NK-92 (cell line): Measurements from ENCODE around the gene FUBP1.
"Not testable (repeated sequence)": the region's sequence is repeated elsewhere in the genome, so short reads cannot be mapped to it uniquely, and the experiment has no call there.

Experiments
- DNase-seq: peaks from one replicate; lab custom pipeline; 2025; ENCODE audit not compliant: unreplicated experiment; lab: John Stamatoyannopoulos, UW

The FUBP1 gene

GRCh38 chr1:77950873-77951272 is 28.0 kb downstream of the FUBP1 start:
- no peak for DNase-seq

- no peak for DNase-seq
Observed at GRCh38 chr1:77948841-77949424, 29.9 kb downstream of the FUBP1 start.

- no peak for DNase-seq
Observed at GRCh38 chr1:77945345-77945744, 33.5 kb downstream of the FUBP1 start.

- no peak for DNase-seq
Observed at GRCh38 chr1:77942400-77943140, 36.3 kb downstream of the FUBP1 start.

- no peak for DNase-seq
Observed at GRCh38 chr1:77940921-77941570, 37.8 kb downstream of the FUBP1 start.

- DNase-seq: no peak
Observed at GRCh38 chr1:77938651-77939050, 40.2 kb downstream of the FUBP1 start.

- DNase-seq: no peak
Observed at GRCh38 chr1:77929806-77930205, 49.1 kb downstream of the FUBP1 start.

- no peak for DNase-seq
Observed at GRCh38 chr1:77927414-77927813, 51.5 kb downstream of the FUBP1 start.

- DNase-seq: no peak
Observed at GRCh38 chr1:77926561-77927357, 52.1 kb downstream of the FUBP1 start.

- no peak for DNase-seq
Observed at GRCh38 chr1:77925956-77926355, 52.9 kb downstream of the FUBP1 start.

- no peak for DNase-seq
Observed at GRCh38 chr1:77925518-77925917, 53.4 kb downstream of the FUBP1 start.

GRCh38 chr1:77918918-77919317 is 60.0 kb downstream of the FUBP1 start:
- not testable (repeated sequence) for DNase-seq

- no peak for DNase-seq
Observed at GRCh38 chr1:77910116-77910515, 68.8 kb downstream of the FUBP1 start.

- no peak for DNase-seq
Observed at GRCh38 chr1:77906624-77907023, 72.2 kb downstream of the FUBP1 start.

- no peak for DNase-seq
Observed at GRCh38 chr1:77906019-77906545, 72.8 kb downstream of the FUBP1 start.

GRCh38 chr1:77905603-77906002 is 73.3 kb downstream of the FUBP1 start:
- DNase-seq: no peak

GRCh38 chr1:77900687-77901293 is 78.1 kb downstream of the FUBP1 start:
- no peak for DNase-seq

GRCh38 chr1:77899647-77900320 is 79.1 kb downstream of the FUBP1 start:
- no peak for DNase-seq
